Stimulated activated naive CD8-positive, alpha-beta T cell treated with anti-CD3 and anti-CD28 coated beads, Interleukin-15, amount 100 ng/mL, for 72 hours (primary cell): Measurements from ENCODE around the gene CMIP.

Source experiments
- ATAC-seq: fragments of 150-1000 bp; cut with Tn5 transposase; 2 replicates; pipeline ENCODE4 v1.10.0; 2021; ENCODE audit warnings: mild to moderate bottlenecking, moderate library complexity
- DNase-seq, 2 donors: peaks; one replicate each; pipeline ENCODE4 v3.0.0; 2021 to 2022
- H3K27ac Mint-ChIP-seq, 2 donors: one replicate each; pipeline ENCODE4 v1.8.0; 2022; ENCODE audit warnings: mild to moderate bottlenecking in 2 of 2, mixed read lengths in 2 of 2, moderate library complexity in 2 of 2
- H3K27me3 Mint-ChIP-seq: one replicate; pipeline ENCODE4 v1.8.0; 2022; ENCODE audit warnings: mixed read lengths
- H3K4me1 Mint-ChIP-seq: one replicate; pipeline ENCODE4 v1.8.0; 2022; ENCODE audit warnings: mild to moderate bottlenecking, mixed read lengths
- H3K4me3 Mint-ChIP-seq, 2 donors: one replicate each; pipeline ENCODE4 v1.8.0; 2022; ENCODE audit warnings: mild to moderate bottlenecking in 2 of 2, mixed read lengths in 2 of 2, moderate library complexity in 1 of 2
- H3K9me3 Mint-ChIP-seq, 2 donors: one replicate each; pipeline ENCODE4 v1.8.0; 2022; ENCODE audit warnings: mixed read lengths in 2 of 2

The CMIP gene

DNA sequence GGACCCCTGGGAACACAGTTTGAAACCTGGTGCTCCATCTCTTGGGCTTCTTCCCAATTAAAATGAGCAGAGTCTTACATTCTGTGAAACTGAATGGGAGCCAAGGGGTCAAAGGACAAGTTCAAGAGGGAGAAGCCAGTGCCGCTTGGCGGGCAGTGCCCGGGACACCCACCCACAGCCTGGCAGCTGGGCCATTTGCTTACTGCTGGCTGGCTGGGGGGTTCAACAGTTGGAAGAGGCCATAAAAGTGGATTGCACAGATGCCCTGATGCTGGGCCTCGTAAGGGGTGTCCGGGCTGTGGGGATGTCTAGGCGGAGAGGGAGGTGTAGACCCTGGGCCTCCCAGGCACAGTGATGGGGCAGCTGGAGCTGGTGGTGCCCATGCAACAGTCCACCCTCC is 52.1 kb downstream of the CMIP start:
- no peaks in the 10 kb centered on the region for H3K9me3 Mint-ChIP-seq
- no peak for DNase-seq
- no peak for ATAC-seq
- no peak overlapping the region for H3K27ac Mint-ChIP-seq
- no peaks in the 10 kb centered on the region for H3K27me3 Mint-ChIP-seq
- H3K4me3 Mint-ChIP-seq: no peak overlapping the region
- H3K4me1 Mint-ChIP-seq: peaks cover 67% of the 10 kb centered on the region

DNA sequence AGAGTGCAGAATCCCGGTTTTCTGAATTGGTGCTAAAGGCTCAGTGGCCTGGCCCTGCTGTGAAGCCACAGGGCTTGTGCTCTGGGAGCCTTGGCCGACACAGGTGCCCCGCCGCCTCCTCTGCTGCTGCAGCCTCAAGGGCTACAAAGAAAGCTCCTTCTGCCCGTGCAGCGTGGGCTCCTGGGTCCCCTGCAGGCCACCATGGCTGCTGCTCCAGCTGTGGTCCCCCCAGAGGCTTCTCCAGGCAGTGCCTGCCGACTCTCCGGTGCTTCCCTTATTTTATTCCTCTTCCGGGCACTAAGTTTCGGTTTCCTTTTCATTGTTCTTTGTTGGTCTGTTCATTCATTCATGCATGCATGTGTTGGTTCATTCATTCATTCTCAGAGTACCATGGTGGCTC is 53.1 kb downstream of the CMIP start:
- H3K27ac Mint-ChIP-seq: no peak overlapping the region
- peaks cover 62% of the 10 kb centered on the region for H3K4me1 Mint-ChIP-seq
- no peak for DNase-seq
- no peak for ATAC-seq
- H3K9me3 Mint-ChIP-seq: no peaks in the 10 kb centered on the region
- H3K27me3 Mint-ChIP-seq: no peaks in the 10 kb centered on the region
- no peak overlapping the region for H3K4me3 Mint-ChIP-seq

DNA sequence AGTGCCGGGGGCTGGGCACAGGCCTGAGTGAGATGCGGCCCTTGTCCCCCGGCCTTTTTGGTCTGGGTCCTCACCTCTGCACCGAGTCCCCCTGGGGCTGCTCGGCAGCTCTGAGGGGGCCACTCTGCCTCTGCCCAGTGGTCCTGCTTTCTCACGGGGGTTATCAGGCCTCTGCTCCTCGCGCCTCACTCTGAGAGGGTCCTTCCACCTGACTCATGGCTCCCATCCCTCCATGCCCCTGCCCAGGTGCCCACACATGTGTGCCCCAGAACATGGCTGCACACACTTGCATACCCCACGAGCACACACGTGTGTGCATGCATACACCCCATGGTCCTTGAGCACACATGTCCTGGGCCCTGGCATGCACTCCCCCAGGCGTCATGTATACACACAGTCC is 53.7 kb downstream of the CMIP start:
- H3K9me3 Mint-ChIP-seq: no peaks in the 10 kb centered on the region
- no peak overlapping the region for H3K27ac Mint-ChIP-seq
- no peak for DNase-seq
- peaks cover 56% of the 10 kb centered on the region for H3K4me1 Mint-ChIP-seq
- no peak overlapping the region for H3K4me3 Mint-ChIP-seq
- ATAC-seq: no peak
- no peaks in the 10 kb centered on the region for H3K27me3 Mint-ChIP-seq

DNA sequence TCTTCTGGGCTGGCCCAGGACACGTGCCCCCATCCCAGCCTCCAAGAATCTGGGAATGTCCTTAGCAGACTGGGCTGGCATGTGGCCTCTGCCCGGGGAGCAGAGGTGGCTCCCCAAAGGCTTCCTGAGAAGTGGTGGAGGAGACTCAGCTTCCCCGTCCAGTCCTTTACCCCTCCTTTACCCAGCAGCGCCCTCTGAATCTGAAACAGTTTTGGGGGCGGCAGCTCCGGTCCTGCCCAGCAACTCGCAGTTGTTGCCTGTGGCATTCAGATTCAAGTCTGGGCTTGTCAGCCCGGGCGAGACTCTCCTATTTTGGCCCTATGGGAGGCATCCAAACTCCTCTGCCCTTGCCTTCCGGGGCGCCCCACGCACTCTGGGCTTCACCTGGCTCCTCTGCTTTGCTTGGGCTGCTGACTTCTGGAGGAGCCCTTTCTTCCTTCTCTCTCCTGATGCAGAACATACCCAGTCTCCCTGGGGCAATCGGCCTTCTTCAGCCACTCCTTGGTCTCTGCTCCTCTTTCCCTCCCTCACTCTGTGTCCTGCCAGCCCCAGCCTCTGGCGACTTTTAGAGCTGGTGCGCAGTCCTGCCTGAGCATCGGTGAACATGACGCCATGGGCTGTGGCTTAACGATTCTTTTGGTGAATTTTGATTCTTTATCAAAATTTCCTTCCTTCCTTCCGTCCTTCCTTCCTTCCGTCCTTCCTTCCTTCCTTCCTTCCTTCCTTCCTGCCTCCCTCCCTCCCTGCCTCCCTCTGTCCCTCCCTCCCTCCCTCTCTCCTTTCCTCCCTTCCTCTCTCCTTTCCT is 55.2 kb downstream of the CMIP start:
- ATAC-seq (no peak), DNase-seq (no peak)
- peak overlapping the region; percentile 10 to 86 for H3K27ac Mint-ChIP-seq
- no peaks in the 10 kb centered on the region for H3K9me3 Mint-ChIP-seq
- H3K4me3 Mint-ChIP-seq: no peak overlapping the region
- H3K27me3 Mint-ChIP-seq: no peaks in the 10 kb centered on the region
- peaks cover 52% of the 10 kb centered on the region for H3K4me1 Mint-ChIP-seq

DNA sequence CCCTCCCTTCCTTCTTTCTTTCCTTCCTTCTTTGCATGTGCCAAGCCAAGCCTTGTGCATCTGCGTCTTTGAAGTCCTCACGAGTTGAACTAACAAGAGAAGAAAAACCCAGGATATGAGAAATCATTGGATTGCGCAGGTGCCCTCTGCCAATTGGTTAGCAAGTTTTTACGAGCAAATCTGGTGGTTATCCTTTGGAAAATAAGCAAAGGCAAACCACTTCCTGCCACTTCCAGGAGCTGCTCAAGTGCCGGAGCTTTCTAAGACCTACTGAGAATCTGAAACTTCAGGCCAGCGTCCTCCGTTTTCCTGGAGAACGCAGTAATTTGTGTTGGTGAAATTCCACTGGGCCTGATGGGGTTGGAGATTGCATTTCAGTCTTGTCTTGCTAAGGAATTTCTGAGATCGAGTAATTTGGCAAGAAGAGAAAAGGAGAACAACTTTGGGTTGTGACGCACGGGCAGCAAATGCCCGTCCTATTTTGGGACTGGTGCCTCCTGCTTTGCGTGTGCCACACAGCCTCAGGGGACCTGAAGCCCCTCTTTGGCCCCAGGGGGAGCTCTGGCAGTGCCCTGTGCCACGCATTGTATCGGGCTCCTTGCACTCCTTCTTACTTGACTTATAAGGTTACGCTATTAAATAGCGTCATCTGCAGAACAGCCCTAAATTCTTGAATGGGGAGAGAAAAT is 56.4 kb downstream of the CMIP start:
- no peaks in the 10 kb centered on the region for H3K9me3 Mint-ChIP-seq
- no peak for ATAC-seq
- H3K27me3 Mint-ChIP-seq: no peaks in the 10 kb centered on the region
- H3K4me1 Mint-ChIP-seq: peaks cover 54% of the 10 kb centered on the region
- no peak for DNase-seq
- peak overlapping the region in 1 of 2 donors; percentile 85 for H3K27ac Mint-ChIP-seq
- no peak overlapping the region for H3K4me3 Mint-ChIP-seq

DNA sequence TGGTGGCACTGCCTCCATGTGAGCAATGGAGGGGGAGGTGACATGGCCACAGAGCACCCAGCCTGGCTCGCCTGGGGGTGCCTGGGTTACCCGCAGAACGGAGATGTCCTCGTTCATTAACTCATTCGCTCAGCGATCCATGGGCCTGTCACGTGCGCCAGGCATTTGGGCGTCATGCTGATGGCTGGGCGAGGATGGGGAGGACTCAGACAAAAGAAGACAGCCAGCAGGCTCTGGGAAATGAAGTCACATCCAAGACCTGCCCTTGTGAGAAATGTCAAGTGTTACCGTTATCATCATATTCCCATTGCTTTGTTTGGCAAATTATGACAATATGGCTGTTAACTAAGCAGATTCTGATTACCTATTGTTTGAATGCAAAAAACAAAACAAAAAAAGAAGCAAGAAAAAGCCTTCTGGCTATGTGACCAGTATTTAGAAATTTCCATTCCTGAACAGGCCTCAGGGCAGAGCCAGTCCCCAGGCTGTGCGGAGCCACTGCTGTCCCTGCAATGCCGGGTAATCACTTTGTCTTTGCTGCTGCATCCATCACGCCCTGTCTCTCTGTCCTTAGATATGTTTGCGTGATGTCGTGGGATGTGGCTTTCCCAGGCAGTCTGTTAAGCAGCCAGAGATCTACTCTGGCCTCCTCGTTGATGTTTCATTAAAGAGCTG is 57.9 kb downstream of the CMIP start:
- Mint-ChIP-seq H3K4me3 (no peak overlapping the region), H3K27me3 (no peaks in the 10 kb centered on the region), H3K4me1 (peaks cover 51% of the 10 kb centered on the region), H3K27ac (peak overlapping the region in 1 of 2 donors; percentile 27), H3K9me3 (no peaks in the 10 kb centered on the region)
- ATAC-seq (no peak), DNase-seq (no peak)

DNA sequence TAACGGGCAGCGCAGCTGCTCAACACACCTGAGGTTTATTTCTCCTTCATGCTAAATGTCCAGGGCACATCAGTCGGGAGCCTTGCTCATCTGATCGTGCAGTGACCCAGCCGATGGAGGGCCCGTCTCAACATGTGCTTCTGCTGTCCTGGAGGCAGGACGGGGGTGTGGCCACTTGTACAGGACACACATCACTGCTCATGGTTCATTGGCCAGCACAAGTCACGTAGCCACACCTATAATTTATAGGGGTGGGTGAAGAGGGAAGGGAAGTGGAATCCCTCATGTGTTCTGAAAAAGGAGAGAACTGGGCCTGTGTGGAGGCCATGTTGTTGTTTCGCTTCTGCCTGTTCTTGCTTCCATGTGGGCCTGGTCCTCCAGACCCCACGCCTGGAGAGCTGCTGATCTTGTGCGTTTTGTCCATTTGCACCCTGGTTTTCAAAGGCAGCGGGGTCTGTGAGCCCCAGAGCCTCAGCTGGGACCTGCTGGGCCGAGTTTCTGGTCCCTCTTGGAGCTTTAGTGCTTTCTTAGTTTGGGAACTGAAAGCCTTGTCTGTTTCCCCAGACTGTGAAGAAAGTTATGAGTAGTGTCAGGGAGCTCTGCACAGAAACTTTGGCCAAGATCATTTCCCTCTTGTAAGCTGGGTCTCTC is 60.5 kb downstream of the CMIP start:
- no peaks in the 10 kb centered on the region for H3K27me3 Mint-ChIP-seq
- H3K4me3 Mint-ChIP-seq: no peak overlapping the region
- H3K27ac Mint-ChIP-seq: peak overlapping the region in 1 of 2 donors; percentile 30
- DNase-seq: no peak
- no peak for ATAC-seq
- H3K9me3 Mint-ChIP-seq: no peaks in the 10 kb centered on the region
- peaks cover 25% of the 10 kb centered on the region for H3K4me1 Mint-ChIP-seq

DNA sequence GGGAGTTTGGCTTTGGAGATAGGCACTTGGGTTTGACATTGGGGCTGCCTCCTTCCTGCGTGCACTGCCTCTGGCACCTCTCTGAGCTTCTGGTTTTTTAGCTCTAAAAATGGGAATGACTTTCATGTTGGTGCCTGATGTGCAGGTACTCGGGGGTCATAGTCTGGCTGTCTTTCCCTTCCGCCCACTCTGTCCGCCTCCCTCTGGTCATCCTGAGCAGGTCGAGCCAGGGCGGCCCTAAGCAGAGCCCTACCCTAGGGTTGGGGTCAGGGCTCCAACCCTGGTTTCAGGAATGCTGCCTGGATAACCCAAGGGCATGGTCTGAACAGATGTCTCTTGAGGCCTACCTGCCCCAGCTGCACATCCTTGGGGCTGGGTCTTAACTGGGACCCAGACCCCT is 64.8 kb downstream of the CMIP start:
- Mint-ChIP-seq H3K27ac (no peak overlapping the region), H3K9me3 (no peaks in the 10 kb centered on the region), H3K4me1 (peaks cover 24% of the 10 kb centered on the region), H3K27me3 (no peaks in the 10 kb centered on the region), H3K4me3 (no peak overlapping the region)
- DNase-seq: no peak
- no peak for ATAC-seq

DNA sequence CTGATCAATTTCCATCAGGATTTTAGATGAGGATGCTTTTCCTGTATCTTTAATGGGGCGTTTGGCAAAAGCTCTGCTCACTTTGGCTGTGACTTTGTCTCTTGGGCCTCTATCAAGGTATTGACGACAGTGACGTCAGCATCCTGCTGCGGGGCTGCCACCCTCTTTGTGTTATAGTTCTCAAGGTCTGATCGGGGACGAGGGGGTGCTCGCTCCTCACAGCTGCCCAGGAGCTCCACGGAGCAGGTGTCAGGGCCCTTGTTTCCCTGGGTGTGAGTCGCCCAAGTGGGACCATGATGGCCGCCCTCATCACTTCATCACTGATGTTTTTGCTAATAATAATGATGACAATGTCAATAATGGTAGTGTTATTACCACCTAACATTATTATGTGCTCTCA is 65.4 kb downstream of the CMIP start:
- no peaks in the 10 kb centered on the region for H3K27me3 Mint-ChIP-seq
- no peaks in the 10 kb centered on the region for H3K9me3 Mint-ChIP-seq
- no peak for DNase-seq
- H3K27ac Mint-ChIP-seq: no peak overlapping the region
- ATAC-seq: no peak
- no peak overlapping the region for H3K4me3 Mint-ChIP-seq
- H3K4me1 Mint-ChIP-seq: peaks cover 28% of the 10 kb centered on the region

DNA sequence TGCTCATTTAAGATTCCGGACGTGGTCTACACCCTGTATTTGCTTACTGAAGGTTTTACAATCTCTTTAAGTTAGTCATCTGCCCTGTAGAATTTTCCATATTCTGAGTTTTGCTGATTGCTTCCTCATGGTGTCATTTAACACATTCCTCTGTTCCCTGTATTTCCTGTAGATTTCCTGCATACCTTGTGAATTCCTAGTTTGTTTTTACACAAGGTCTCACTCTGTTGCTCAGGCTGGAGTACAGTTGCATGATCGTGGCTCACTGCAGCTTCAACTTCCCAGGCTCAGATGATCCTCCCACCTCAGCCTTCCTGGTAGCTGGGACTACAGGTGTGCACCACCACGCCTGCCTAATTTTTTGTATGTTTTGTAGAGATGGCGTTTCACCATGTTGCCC is 66.8 kb downstream of the CMIP start:
- no peaks in the 10 kb centered on the region for H3K9me3 Mint-ChIP-seq
- ATAC-seq (no peak), DNase-seq (no peak)
- H3K4me3 Mint-ChIP-seq: no peak overlapping the region
- no peak overlapping the region for H3K27ac Mint-ChIP-seq
- no peaks in the 10 kb centered on the region for H3K27me3 Mint-ChIP-seq
- H3K4me1 Mint-ChIP-seq: peaks cover 26% of the 10 kb centered on the region

DNA sequence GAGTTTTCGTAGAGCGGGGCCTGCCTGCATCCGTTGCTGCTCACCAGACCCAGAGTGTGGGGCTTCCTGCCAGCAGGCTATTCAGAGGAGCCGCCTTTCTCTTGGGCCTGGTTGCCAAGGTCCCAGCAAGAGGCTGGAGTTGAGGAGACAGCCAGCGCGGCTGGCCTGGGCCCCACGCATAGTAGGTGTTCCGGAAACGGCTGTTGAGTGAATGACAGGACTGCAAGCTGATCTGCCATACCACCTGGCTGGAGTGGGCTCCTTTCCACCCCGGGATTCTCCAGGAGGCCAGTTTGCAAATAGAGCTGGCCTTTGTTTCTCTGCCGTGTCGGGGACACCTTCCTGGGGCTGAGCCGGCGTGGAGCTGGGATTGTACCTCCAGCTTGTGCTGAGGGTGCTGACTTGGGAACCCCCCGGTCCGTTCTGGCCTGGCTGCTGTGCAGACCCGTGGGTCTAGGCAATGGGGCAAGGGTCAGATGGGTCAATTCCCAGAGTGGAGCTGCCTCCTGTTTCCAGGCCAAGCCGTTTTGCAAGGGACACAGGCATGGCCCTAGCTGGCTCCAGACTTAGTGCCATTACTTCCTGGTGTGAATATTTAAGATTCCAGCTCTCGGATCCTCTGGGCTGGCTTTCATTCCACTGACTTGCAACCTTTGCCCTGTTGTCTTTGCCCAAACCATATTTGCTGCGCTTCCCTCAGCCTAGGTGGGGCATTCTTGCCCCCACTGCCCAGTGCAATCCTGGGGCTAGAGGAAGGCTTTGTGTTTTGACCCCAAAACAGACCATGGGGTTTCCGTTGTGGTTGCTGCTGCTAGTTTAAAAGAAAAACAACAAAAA is 68.8 kb downstream of the CMIP start:
- Mint-ChIP-seq H3K9me3 (no peaks in the 10 kb centered on the region), H3K4me3 (no peak overlapping the region)
- no peak for ATAC-seq

DNA sequence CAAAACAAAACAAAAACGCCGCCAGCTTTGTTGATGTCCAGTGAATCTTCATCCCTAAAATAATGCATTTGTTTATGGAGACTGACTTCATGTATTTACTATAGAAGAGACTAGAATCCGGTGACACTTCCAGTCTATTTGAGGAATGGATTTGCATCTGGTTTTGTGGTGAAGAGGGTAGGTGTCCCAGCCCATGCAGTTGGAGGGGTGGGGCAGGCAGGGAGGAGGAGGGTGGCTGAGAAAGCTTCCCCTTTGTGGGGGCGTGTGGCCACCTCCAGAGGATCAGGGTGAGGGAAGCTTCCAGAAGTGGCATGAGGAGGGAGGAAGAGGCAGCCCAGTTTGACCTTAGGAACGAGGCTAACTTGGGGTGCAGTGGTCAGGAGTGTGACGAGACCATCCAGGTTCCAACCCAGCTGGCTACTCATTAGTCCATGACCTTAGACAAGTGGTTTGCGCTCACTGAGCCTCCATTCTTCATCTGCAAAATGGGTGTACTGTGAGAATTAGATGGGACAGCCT is 69.5 kb downstream of the CMIP start:
- DNase-seq (no peak), ATAC-seq (no peak)
- Mint-ChIP-seq H3K27ac (no peak overlapping the region), H3K27me3 (no peaks in the 10 kb centered on the region), H3K4me3 (no peak overlapping the region), H3K9me3 (no peaks in the 10 kb centered on the region), H3K4me1 (peaks cover 27% of the 10 kb centered on the region)

More for the DNA sequence above, 68.8 kb downstream of the CMIP start:
- Mint-ChIP-seq H3K4me1 (peaks cover 26% of the 10 kb centered on the region), H3K27ac (no peak overlapping the region), H3K27me3 (no peaks in the 10 kb centered on the region)
- DNase-seq: no peak

DNA sequence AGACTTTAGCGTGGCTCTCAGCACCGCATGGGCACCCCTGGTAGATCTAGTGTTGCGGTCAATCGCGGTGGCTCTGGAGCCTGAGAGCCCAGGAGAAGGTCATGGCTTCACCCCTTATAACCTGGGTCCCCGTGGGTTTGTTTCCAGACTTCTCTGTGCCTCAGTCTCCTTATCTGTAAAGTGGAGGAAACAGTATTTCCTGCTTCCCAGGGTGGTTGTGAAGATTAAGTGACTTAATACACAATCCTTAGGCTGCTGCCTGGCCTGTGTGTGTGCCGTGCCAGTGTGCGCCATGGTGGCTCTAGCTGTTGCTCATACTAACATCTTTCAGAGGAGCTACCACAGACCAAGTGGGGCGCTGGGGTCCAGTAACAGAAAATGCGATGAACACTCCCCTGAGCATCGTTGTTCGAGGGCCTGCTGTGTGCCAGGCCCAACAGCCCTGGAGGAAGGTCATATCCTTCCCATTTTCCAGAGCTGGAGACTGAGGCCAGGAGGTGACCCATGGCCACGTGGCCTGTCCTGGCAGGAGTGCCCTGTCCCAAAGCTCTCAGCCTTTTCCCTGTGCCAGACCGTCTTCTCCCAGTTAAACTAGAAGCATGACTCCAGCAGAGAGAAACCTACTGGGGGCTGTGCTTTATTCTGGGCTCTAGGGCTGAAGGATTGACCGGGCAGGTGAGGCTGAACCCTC is 70.1 kb downstream of the CMIP start:
- no peak overlapping the region for H3K27ac Mint-ChIP-seq
- ATAC-seq (no peak), DNase-seq (no peak)
- no peaks in the 10 kb centered on the region for H3K9me3 Mint-ChIP-seq
- H3K4me3 Mint-ChIP-seq: no peak overlapping the region
- no peaks in the 10 kb centered on the region for H3K27me3 Mint-ChIP-seq
- H3K4me1 Mint-ChIP-seq: peaks cover 33% of the 10 kb centered on the region

DNA sequence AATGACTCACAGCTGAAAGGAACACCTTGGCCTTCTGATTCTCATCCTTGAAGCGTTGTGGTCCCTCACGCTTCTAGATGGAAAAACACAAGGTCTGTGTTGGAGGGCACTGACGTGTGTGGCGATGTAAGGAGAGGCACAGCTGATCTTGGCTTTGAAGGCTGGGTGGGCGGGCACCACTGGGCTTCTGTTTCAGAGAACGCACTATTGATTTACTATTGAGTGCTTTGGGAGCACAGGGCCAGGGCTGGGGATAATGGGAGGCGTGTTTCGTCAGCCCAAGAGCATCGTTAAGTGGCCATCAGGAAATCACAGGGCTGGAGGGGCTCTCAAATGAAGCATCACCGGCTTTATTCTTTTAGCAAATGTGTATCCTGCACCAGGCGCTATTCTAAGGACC is 70.7 kb downstream of the CMIP start:
- peaks cover 38% of the 10 kb centered on the region for H3K4me1 Mint-ChIP-seq
- no peaks in the 10 kb centered on the region for H3K27me3 Mint-ChIP-seq
- no peak overlapping the region for H3K4me3 Mint-ChIP-seq
- H3K27ac Mint-ChIP-seq: no peak overlapping the region
- H3K9me3 Mint-ChIP-seq: no peaks in the 10 kb centered on the region
- DNase-seq (no peak), ATAC-seq (no peak)
